ENCODE measurements around the gene A2M. TPM values are rescaled to one million over a fixed set of nuclear protein-coding genes. Genes with fewer than 3 reads are reported as not detected.

The A2M gene
- total and polyA plus RNA-seq, 2 of the 4 experiments (the other 2 are of a cell fraction) = 1.1 to 3.2 TPM

DNA sequence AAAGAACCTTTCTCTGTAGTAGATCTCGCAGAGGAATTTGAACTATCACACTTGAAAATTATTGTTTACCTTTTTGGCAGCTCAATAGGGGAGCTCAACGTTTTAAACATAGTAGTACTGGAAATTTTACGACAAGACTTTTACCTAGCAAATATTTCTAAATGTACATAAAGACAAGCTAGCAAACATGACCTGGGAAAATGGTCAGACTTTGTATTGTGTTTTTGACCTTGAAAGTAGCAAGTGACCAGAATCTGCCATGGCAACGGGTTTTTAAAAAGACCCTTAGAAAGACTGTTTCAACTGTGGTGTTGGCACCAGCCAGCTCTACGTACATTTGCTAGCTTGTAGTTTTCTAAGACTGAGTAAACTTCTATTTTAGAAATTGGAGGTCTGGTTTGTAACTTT is 20.2 kb upstream of the A2M start:
- POLR2A ChIA-PET (ENCODE audit: unreplicated experiment) = no interaction called here
- CTCF ChIA-PET = interaction anchor here (1.0 to 1.8 kb wide), 2 partner anchors 15 to 34 kb away, joined by 3 read pairs; no protein-coding TSS in a partner anchor
- H3K79me1 ChIP-seq (ENCODE audit: low read depth in 1 of 2, low read length in 2 of 2) = no peaks in the 10 kb centered on the region
- no peak overlapping the region for H4K8ac ChIP-seq (ENCODE audit: low read depth in 2 of 2, low read length in 2 of 2)
- no peaks in the 10 kb centered on the region for H3K9me1 ChIP-seq (ENCODE audit: insufficient read depth, low read length)
- no peak overlapping the region for H2BK15ac ChIP-seq (ENCODE audit: low read depth, low read length)
- no peak overlapping the region for H3K4me2 ChIP-seq (ENCODE audit: low read depth, low read length)
- H3K9ac ChIP-seq (ENCODE audit: low read depth, low read length) = no peak overlapping the region
- no peak overlapping the region for H3K27ac ChIP-seq (ENCODE audit: insufficient read depth, low read length)
- H2AK5ac ChIP-seq (ENCODE audit: low read depth, low read length) = no peak overlapping the region
- TF ChIP-seq CEBPB (IDR thresholded peaks at IDR 0.05; ENCODE audit: low read depth, low read length) (no peak), NFE2L2 (IDR thresholded peaks at IDR 0.05; ENCODE audit: low read depth, low read length) (no peak)
- no peak overlapping the region for H2BK5ac ChIP-seq (ENCODE audit: low read depth, low read length, poor library complexity, severe bottlenecking)
- BruUV-seq (replicated peaks) = no TSS peak
- intact Hi-C loops (cut with micrococcal nuclease) = no loop called here
- ATAC-seq (ENCODE audit: low read depth) = no peak
- H3K23ac ChIP-seq (ENCODE audit: low read depth, low read length) = no peak overlapping the region
- H4K5ac ChIP-seq (ENCODE audit: low read depth, low read length) = no peak overlapping the region
- H2BK120ac ChIP-seq (ENCODE audit: low read depth, low read length) = no peak overlapping the region
- no CpG with 5 or more reads among the region's 5 CpGs for WGBS, 2 experiments (ENCODE audit: extremely low coverage in 2 of 2, insufficient read length in 1 of 2)
- H3K9me3 ChIP-seq (ENCODE audit: control insufficient read depth, insufficient read depth, low read length) = no peaks in the 10 kb centered on the region
- H4K91ac ChIP-seq (ENCODE audit: insufficient read depth, low read depth, low read length) = no peak overlapping the region
- no peak overlapping the region for H3K56ac ChIP-seq (ENCODE audit: extremely low read depth, insufficient read depth, low read length)
- H2AFZ ChIP-seq (replicated peaks; ENCODE audit: low read length, poor library complexity) = no peak overlapping the region
- H3K14ac ChIP-seq (replicated peaks; ENCODE audit: low read depth, low read length) = no peak overlapping the region
- H3K27me3 ChIP-seq (ENCODE audit: control insufficient read depth, insufficient read depth, low read length) = no peaks in the 10 kb centered on the region
- H2AK9ac ChIP-seq (replicated peaks; ENCODE audit: low read depth, low read length, poor library complexity) = no peak overlapping the region
- in situ Hi-C loops (cut with MboI; ENCODE audit: low sequenced_read_pairs) = no loop called here
- DNase-seq = no peak
- no peaks in the 10 kb centered on the region for H3K36me3 ChIP-seq (ENCODE audit: control insufficient read depth, insufficient read depth, low read length)
- no peak overlapping the region for H2BK20ac ChIP-seq (ENCODE audit: low read depth, low read length)
- peaks cover 5% of the 10 kb centered on the region; the same call in 1 of the 2 replicates for H3K4me1 ChIP-seq (ENCODE audit: control insufficient read depth, insufficient read depth, low read length)
- H3K4me3 ChIP-seq (ENCODE audit: insufficient read depth, low read depth, low read length) = no peak overlapping the region
- H3K18ac ChIP-seq (ENCODE audit: low read depth, low read length) = no peak overlapping the region; the same call in 1 of the 2 replicates
- dilution Hi-C loops (cut with HindIII; ENCODE audit: low sequenced_read_pairs, unreplicated experiment) = no loop called here
- H4K20me1 ChIP-seq (ENCODE audit: insufficient read depth, low read length) = no peaks in the 10 kb centered on the region
- no peak overlapping the region for H3K4ac ChIP-seq (ENCODE audit: low read depth, low read length)
